Gastroesophageal sphincter (tissue), 4 donors: Measurements from ENCODE around the gene RALGAPB. TPM values are rescaled to one million over a fixed set of nuclear protein-coding genes. Genes with fewer than 3 reads are reported as not detected.
"Not testable (repeated sequence)": the region's sequence is repeated elsewhere in the genome, so short reads cannot be mapped to it uniquely, and the experiment has no call there.

Source experiments
- ATAC-seq: fragments of 150-250 bp; one replicate; pipeline ENCODE4 v1.9.1; 2016; ENCODE audit warnings: mild to moderate bottlenecking, moderate library complexity
- H3K27ac ChIP-seq, 4 donors: fragments of 200-600 bp; sonication (generic) in 3 of 4; 1 replicate in 3 of 4; 2 replicates in 1 of 4; pipeline ENCODE4 v1.5.1; 2016 to 2019
- H3K27me3 ChIP-seq: fragments of 200-600 bp; sonication (generic); one replicate; pipeline ENCODE4 v1.5.1; 2019
- H3K36me3 ChIP-seq, 2 donors: fragments of 200-600 bp; sonication (generic); one replicate each; pipeline ENCODE4 v1.5.1; 2019; ENCODE audit warnings: control low read depth in 1 of 2
- H3K4me1 ChIP-seq, 3 donors: fragments of 200-600 bp; sonication (generic); 1 replicate in 2 of 3; 2 replicates in 1 of 3; pipeline ENCODE4 v1.5.1; 2016 to 2019; ENCODE audit warnings: control low read depth in 2 of 3
- H3K4me3 ChIP-seq, 2 donors: fragments of 200-600 bp; sonication (generic); one replicate each; pipeline ENCODE4 v1.5.1; 2019; ENCODE audit warnings: mild to moderate bottlenecking in 1 of 2, moderate library complexity in 1 of 2
- H3K9me3 ChIP-seq, 3 donors: fragments of 200-600 bp; sonication (generic); one replicate each; pipeline ENCODE4 v1.5.1; 2017 to 2019; ENCODE audit warnings: control low read depth in 2 of 3
- EP300 ChIP-seq: sonication (generic); formaldehyde crosslinking; IDR thresholded peaks from one replicate; pipeline ENCODE4 v1.6.1; 2017; ENCODE audit warnings: antibody characterized with exemption, mild to moderate bottlenecking
- POLR2A ChIP-seq, 2 donors: fragments of 450-650 bp; IDR thresholded peaks; one replicate each; pipeline ENCODE4 v1.6.1; 2017; ENCODE audit warnings: antibody characterized with exemption in 2 of 2, mild to moderate bottlenecking in 2 of 2, moderate library complexity in 1 of 2
- POLR2AphosphoS5 ChIP-seq: sonication (generic); formaldehyde crosslinking; IDR thresholded peaks from one replicate; pipeline ENCODE4 v1.6.1; 2017; ENCODE audit warnings: antibody characterized with exemption
- WGBS, 2 donors: methylation state at CpG; one replicate each; pipeline ENCODE4 v1.1.5; 2018; ENCODE audit warnings: low coverage in 1 of 2; 5-methylcytosine and 5-hydroxymethylcytosine counted together
- total RNA-seq, 4 donors: library from RNA; depleted of rRNA; stranded (reverse); fragments of >200 nt; gene quantifications; one replicate each; pipeline ENCODE4 v1.1.0, GENCODE V29; 2016
- TF ChIP-seq, protein P1 (sequence below), 4 experiments: fragments of 200-600 bp in 2 of 4; fragments of 450-650 bp in 2 of 4; sonication (generic) in 1 of 4; IDR thresholded peaks; one replicate each; pipeline ENCODE4 v1.5.1; 2017 to 2019; ENCODE audit warnings: antibody characterized with exemption in 4 of 4, mild to moderate bottlenecking in 2 of 4, moderate library complexity in 2 of 4

The RALGAPB gene
- total RNA-seq, 4 donors from 2014 or later, result 26.0 to 42.3 (median 36.0) TPM

GRCh38 chr20:38437796-38438195, 34.8 kb upstream of the RALGAPB start:
- peaks cover 0 to 11% of the 10 kb centered on the region in 2 donors for H3K36me3 ChIP-seq
- TF ChIP-seq EP300, result no peak
- TF ChIP-seq POLR2A (IDR thresholded peaks at IDR 0.05), result no peak
- no peak for TF ChIP-seq POLR2AphosphoS5
- TF ChIP-seq, protein P1, sequence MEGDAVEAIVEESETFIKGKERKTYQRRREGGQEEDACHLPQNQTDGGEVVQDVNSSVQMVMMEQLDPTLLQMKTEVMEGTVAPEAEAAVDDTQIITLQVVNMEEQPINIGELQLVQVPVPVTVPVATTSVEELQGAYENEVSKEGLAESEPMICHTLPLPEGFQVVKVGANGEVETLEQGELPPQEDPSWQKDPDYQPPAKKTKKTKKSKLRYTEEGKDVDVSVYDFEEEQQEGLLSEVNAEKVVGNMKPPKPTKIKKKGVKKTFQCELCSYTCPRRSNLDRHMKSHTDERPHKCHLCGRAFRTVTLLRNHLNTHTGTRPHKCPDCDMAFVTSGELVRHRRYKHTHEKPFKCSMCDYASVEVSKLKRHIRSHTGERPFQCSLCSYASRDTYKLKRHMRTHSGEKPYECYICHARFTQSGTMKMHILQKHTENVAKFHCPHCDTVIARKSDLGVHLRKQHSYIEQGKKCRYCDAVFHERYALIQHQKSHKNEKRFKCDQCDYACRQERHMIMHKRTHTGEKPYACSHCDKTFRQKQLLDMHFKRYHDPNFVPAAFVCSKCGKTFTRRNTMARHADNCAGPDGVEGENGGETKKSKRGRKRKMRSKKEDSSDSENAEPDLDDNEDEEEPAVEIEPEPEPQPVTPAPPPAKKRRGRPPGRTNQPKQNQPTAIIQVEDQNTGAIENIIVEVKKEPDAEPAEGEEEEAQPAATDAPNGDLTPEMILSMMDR (IDR thresholded peaks at IDR 0.05), result no peak

DNA sequence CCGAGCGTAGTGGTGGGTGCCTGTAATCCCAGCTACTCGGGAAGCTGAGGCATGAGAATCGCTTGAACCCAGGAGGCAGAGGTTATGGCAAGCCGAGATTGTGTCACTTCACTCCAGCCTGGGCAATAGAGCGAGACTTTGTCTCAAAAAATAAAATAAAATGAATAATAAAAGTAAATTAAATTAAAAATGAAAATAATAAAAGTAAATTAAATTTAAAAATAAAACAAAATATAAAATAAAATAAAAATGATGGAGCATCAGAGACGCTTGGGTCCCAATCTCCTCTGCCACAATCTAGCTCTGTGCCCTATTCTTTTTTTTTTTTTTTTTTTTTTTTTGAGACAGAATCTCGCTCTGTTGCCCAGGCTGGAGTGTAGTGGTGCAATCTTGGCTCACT, 31.5 kb upstream of the RALGAPB start:
- 85 to 92% methylated on average over 8 of the region's 8 CpGs for WGBS, 2 donors
- not testable (repeated sequence) for ATAC-seq, H3K36me3 ChIP-seq, H3K4me1 ChIP-seq, H3K9me3 ChIP-seq, H3K4me3 ChIP-seq, H3K27ac ChIP-seq, H3K27me3 ChIP-seq

More at GRCh38 chr20:38437796-38438195, 34.8 kb upstream of the RALGAPB start:
- no peaks in the 10 kb centered on the region for H3K27me3 ChIP-seq
- H3K4me1 ChIP-seq, result peaks cover 0 to 22% (median 9%) of the 10 kb centered on the region in 3 donors
- H3K9me3 ChIP-seq, result no peaks in the 10 kb centered on the region
- no peak overlapping the region for H3K27ac ChIP-seq
- H3K4me3 ChIP-seq, result no peak overlapping the region
- ATAC-seq, result no peak
- 58 to 69% methylated on average over 4 of the region's 6 CpGs for WGBS, 2 donors

DNA sequence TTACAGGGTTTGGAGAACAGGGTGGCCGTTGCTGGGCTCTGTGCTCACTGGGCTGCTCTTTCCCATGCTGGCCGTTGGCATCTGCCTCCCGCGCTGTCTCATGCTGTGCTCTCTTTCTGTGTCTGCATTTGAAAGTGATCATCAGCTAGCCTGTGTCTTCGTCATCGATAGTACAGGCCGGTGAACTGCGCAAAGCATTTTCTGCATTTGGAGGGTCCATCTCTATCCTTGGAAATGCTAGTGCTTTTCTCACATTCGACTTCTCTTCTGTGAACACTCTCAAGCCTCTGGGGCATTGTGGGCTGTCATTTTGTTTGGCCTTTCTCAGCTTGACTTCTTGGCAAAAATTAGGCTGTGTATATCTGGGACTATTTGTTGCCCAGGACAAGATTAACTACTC, 30.7 kb upstream of the RALGAPB start:
- Histone ChIP-seq H3K36me3 (no peaks in the 10 kb centered on the region), H3K4me1 (peaks cover 0 to 11% (median 0%) of the 10 kb centered on the region in 3 donors), H3K4me3 (no peak overlapping the region), H3K27me3 (no peaks in the 10 kb centered on the region), H3K9me3 (no peaks in the 10 kb centered on the region), H3K27ac (no peak overlapping the region)
- no peak for ATAC-seq
- TF ChIP-seq POLR2AphosphoS5 (no peak), POLR2A (IDR thresholded peaks at IDR 0.05) (no peak), EP300 (no peak)
- TF ChIP-seq, protein P1 (IDR thresholded peaks at IDR 0.05), result no peak
- 48% methylated on average over 7 to 9 of the region's 9 CpGs for WGBS, 2 donors

GRCh38 chr20:38445381-38445796, 27.3 kb upstream of the RALGAPB start:
- TF ChIP-seq EP300 (no peak), POLR2AphosphoS5 (no peak), POLR2A (IDR thresholded peaks at IDR 0.05) (no peak)
- TF ChIP-seq, protein P1 (IDR thresholded peaks at IDR 0.05), result no peak
- Histone ChIP-seq H3K27me3 (no peaks in the 10 kb centered on the region), H3K4me1 (peaks cover 0 to 25% (median 4%) of the 10 kb centered on the region in 3 donors), H3K9me3 (no peaks in the 10 kb centered on the region), H3K4me3 (no peak overlapping the region), H3K36me3 (peaks cover 0 to 26% of the 10 kb centered on the region in 2 donors), H3K27ac (no peak overlapping the region)
- ATAC-seq, result no peak
- WGBS, 2 donors, result 84 to 92% methylated on average over 1 to 3 of the region's 3 CpGs

- peak overlapping the region in 3 of 4 donors; percentile 82 to 87 (median 86) for H3K27ac ChIP-seq
- H3K4me3 ChIP-seq, result peak overlapping the region; percentile 95 to 97
- ATAC-seq, result no peak
- WGBS, 2 donors, result 67 to 68% methylated on average over 3 to 6 of the region's 6 CpGs
- H3K4me1 ChIP-seq, result peaks cover 0 to 25% (median 4%) of the 10 kb centered on the region in 3 donors
- no peaks in the 10 kb centered on the region for H3K9me3 ChIP-seq
- TF ChIP-seq EP300, result no peak
- TF ChIP-seq, protein P1 (IDR thresholded peaks at IDR 0.05), result no peak
- no peak for TF ChIP-seq POLR2A (IDR thresholded peaks at IDR 0.05)
- no peak for TF ChIP-seq POLR2AphosphoS5
- H3K36me3 ChIP-seq, result peaks cover 0 to 32% of the 10 kb centered on the region in 2 donors
- H3K27me3 ChIP-seq, result no peaks in the 10 kb centered on the region
Measured at GRCh38 chr20:38445901-38446425, 26.7 kb upstream of the RALGAPB start.
